ENCODE data around the gene IDUA. TPM values are rescaled to one million over a fixed set of nuclear protein-coding genes. Genes with fewer than 3 reads are reported as not detected.
A peak's percentile ranks its signal among the peaks of the same experiment; 100 is the strongest.
"Not testable (repeated sequence)": the region's sequence is repeated elsewhere in the genome, so short reads cannot be mapped to it uniquely, and the experiment has no call there.

The IDUA gene
- total RNA-seq, 1 donor from 2014 or later = 25.5 TPM

- no peak for DNase-seq (ENCODE audit: low spot score)
Measured at GRCh38 chr4:967113-968104, 19.4 kb upstream of the IDUA start.

GRCh38 chr4:968221-968620 is 18.6 kb upstream of the IDUA start:
- no peaks in the 10 kb centered on the region for H3K36me3 Mint-ChIP-seq (ENCODE audit: low read depth)
- H3K27ac Mint-ChIP-seq = no peak overlapping the region
- intact Hi-C loops (cut with micrococcal nuclease) = no loop called here
- no peak for DNase-seq (ENCODE audit: low spot score)
- no peaks in the 10 kb centered on the region for H3K27me3 Mint-ChIP-seq (ENCODE audit: low read depth)
- no peak overlapping the region for H3K4me3 Mint-ChIP-seq (ENCODE audit: low read depth)
- no peaks in the 10 kb centered on the region for H3K9me3 Mint-ChIP-seq
- H3K4me1 Mint-ChIP-seq (ENCODE audit: low read depth) = no peaks in the 10 kb centered on the region

More at GRCh38 chr4:967113-968104, 19.4 kb upstream of the IDUA start:
- no peak overlapping the region for H3K4me3 Mint-ChIP-seq (ENCODE audit: low read depth)
- no peak overlapping the region for H3K27ac Mint-ChIP-seq
- no peaks in the 10 kb centered on the region for H3K4me1 Mint-ChIP-seq (ENCODE audit: low read depth)
- no peaks in the 10 kb centered on the region for H3K27me3 Mint-ChIP-seq (ENCODE audit: low read depth)
- H3K9me3 Mint-ChIP-seq = no peaks in the 10 kb centered on the region
- no peaks in the 10 kb centered on the region for H3K36me3 Mint-ChIP-seq (ENCODE audit: low read depth)
- intact Hi-C loops (cut with micrococcal nuclease) = no loop called here

- H3K4me1 Mint-ChIP-seq (ENCODE audit: low read depth) = no peaks in the 10 kb centered on the region
- no peak overlapping the region for H3K27ac Mint-ChIP-seq
- H3K9me3 Mint-ChIP-seq = no peaks in the 10 kb centered on the region
- DNase-seq (ENCODE audit: low spot score) = no peak
- no peaks in the 10 kb centered on the region for H3K27me3 Mint-ChIP-seq (ENCODE audit: low read depth)
- H3K4me3 Mint-ChIP-seq (ENCODE audit: low read depth) = no peak overlapping the region
- H3K36me3 Mint-ChIP-seq (ENCODE audit: low read depth) = no peaks in the 10 kb centered on the region
- intact Hi-C loops (cut with micrococcal nuclease) = no loop called here
Measured at GRCh38 chr4:968621-969394, 18.0 kb upstream of the IDUA start.

- no peaks in the 10 kb centered on the region for H3K9me3 Mint-ChIP-seq
- no peaks in the 10 kb centered on the region for H3K27me3 Mint-ChIP-seq (ENCODE audit: low read depth)
- no peak overlapping the region for H3K4me3 Mint-ChIP-seq (ENCODE audit: low read depth)
- no peak for DNase-seq (ENCODE audit: low spot score)
- intact Hi-C loops (cut with micrococcal nuclease) = no loop called here
- no peaks in the 10 kb centered on the region for H3K36me3 Mint-ChIP-seq (ENCODE audit: low read depth)
- H3K4me1 Mint-ChIP-seq (ENCODE audit: low read depth) = no peaks in the 10 kb centered on the region
- no peak overlapping the region for H3K27ac Mint-ChIP-seq
Measured at GRCh38 chr4:970046-970745, 16.6 kb upstream of the IDUA start.

GRCh38 chr4:970854-971520 is 15.9 kb upstream of the IDUA start:
- H3K9me3 Mint-ChIP-seq = no peaks in the 10 kb centered on the region

GRCh38 chr4:971666-972500 is 15.0 kb upstream of the IDUA start:
- Mint-ChIP-seq H3K4me1 (ENCODE audit: low read depth) (no peaks in the 10 kb centered on the region), H3K9me3 (no peaks in the 10 kb centered on the region), H3K4me3 (ENCODE audit: low read depth) (peak overlapping the region; percentile 33), H3K36me3 (ENCODE audit: low read depth) (no peaks in the 10 kb centered on the region), H3K27ac (no peak overlapping the region), H3K27me3 (ENCODE audit: low read depth) (no peaks in the 10 kb centered on the region)
- no peak for DNase-seq (ENCODE audit: low spot score)
- intact Hi-C loops (cut with micrococcal nuclease) = loop anchor here (2.0 kb wide), 2 partner anchors 39 kb away; partner anchors contain the start of genes FGFRL1, GAK and TMEM175

More at GRCh38 chr4:970854-971520, 15.9 kb upstream of the IDUA start:
- no peak for DNase-seq (ENCODE audit: low spot score)
- H3K27ac Mint-ChIP-seq = no peak overlapping the region
- intact Hi-C loops (cut with micrococcal nuclease) = no loop called here
- peak overlapping the region; percentile 33 for H3K4me3 Mint-ChIP-seq (ENCODE audit: low read depth)
- no peaks in the 10 kb centered on the region for H3K4me1 Mint-ChIP-seq (ENCODE audit: low read depth)
- H3K27me3 Mint-ChIP-seq (ENCODE audit: low read depth) = no peaks in the 10 kb centered on the region
- no peaks in the 10 kb centered on the region for H3K36me3 Mint-ChIP-seq (ENCODE audit: low read depth)

- H3K4me1 Mint-ChIP-seq (ENCODE audit: low read depth) = no peaks in the 10 kb centered on the region
- H3K36me3 Mint-ChIP-seq (ENCODE audit: low read depth) = no peaks in the 10 kb centered on the region
- peak; percentile 42 for DNase-seq (ENCODE audit: low spot score)
- H3K27ac Mint-ChIP-seq = no peak overlapping the region
- H3K9me3 Mint-ChIP-seq = no peaks in the 10 kb centered on the region
- peak overlapping the region; percentile 52 for H3K4me3 Mint-ChIP-seq (ENCODE audit: low read depth)
- H3K27me3 Mint-ChIP-seq (ENCODE audit: low read depth) = no peaks in the 10 kb centered on the region
- intact Hi-C loops (cut with micrococcal nuclease) = loop anchor here (1.0 to 2.0 kb wide), 4 partner anchors 12 to 94 kb away; partner anchors contain the start of genes FGFRL1, GAK and TMEM175
Measured at GRCh38 chr4:972651-973424, 14.0 kb upstream of the IDUA start.

GRCh38 chr4:973431-974397 is 13.1 kb upstream of the IDUA start, which contains the start of gene DGKQ:
Gene DGKQ (minus strand): TSS chr4:973569. CDS start chr4:973482, 87 bp downstream.
- Mint-ChIP-seq H3K4me3 (ENCODE audit: low read depth) (peak within 1 kb of the TSS; percentile 52), H3K9me3 (no peaks in the 10 kb centered on the region), H3K4me1 (ENCODE audit: low read depth) (no peaks in the 10 kb centered on the region), H3K27ac (no peak within 1 kb of the TSS), H3K27me3 (ENCODE audit: low read depth) (no peaks in the 10 kb centered on the region), H3K36me3 (ENCODE audit: low read depth) (no peaks in the 10 kb centered on the region)
- DNase-seq (ENCODE audit: low spot score) = peak; percentile 79
- intact Hi-C loops (cut with micrococcal nuclease) = loop anchor here (1.0 to 2.0 kb wide), 4 partner anchors 12 to 94 kb away; partner anchors contain the start of genes FGFRL1, GAK and TMEM175

GRCh38 chr4:974668-975067 is 12.2 kb upstream of the IDUA start:
- H3K4me1 Mint-ChIP-seq (ENCODE audit: low read depth) = no peaks in the 10 kb centered on the region
- no peaks in the 10 kb centered on the region for H3K36me3 Mint-ChIP-seq (ENCODE audit: low read depth)
- intact Hi-C loops (cut with micrococcal nuclease) = no loop called here
- DNase-seq (ENCODE audit: low spot score) = no peak
- H3K27me3 Mint-ChIP-seq (ENCODE audit: low read depth) = no peaks in the 10 kb centered on the region
- no peak overlapping the region for H3K27ac Mint-ChIP-seq
- no peaks in the 10 kb centered on the region for H3K9me3 Mint-ChIP-seq
- H3K4me3 Mint-ChIP-seq (ENCODE audit: low read depth) = no peak overlapping the region

- DNase-seq (ENCODE audit: low spot score); H3K4me1 Mint-ChIP-seq (ENCODE audit: low read depth); H3K27me3 Mint-ChIP-seq (ENCODE audit: low read depth); H3K4me3 Mint-ChIP-seq (ENCODE audit: low read depth); H3K36me3 Mint-ChIP-seq (ENCODE audit: low read depth); intact Hi-C loops (cut with micrococcal nuclease); H3K27ac Mint-ChIP-seq; H3K9me3 Mint-ChIP-seq: not testable (repeated sequence)
Measured at GRCh38 chr4:976016-976415, 10.8 kb upstream of the IDUA start.

Data from activated T-helper 2 cell treated with anti-CD3 and anti-CD28 coated beads, Interferon-gamma antibody, Interleukin-2, Interleukin-4, amounts not matched to agents 10 μg/mL and 5 μg/mL and 100 μg/mL, durations not matched to agents 14 hours and 24 hours and 36 hours (primary cell).